IMR-90 (cell line): ENCODE measurements around the gene UTP4. TPM values are rescaled to one million over a fixed set of nuclear protein-coding genes. Genes with fewer than 3 reads are reported as not detected.
A peak's percentile ranks its signal among the peaks of the same experiment; 100 is the strongest.

ENCODE experiments used
- ATAC-seq: fragments of 200-7000 bp; cut with Tn5 transposase; 2 replicates; pipeline ENCODE4 v1.9.1; 2020; ENCODE audit warnings: low read depth, mild to moderate bottlenecking, moderate library complexity
- BruUV-seq: library from RNA; stranded (reverse); fragments of 400-500 nt; replicated peaks from 2 replicates; lab custom pipeline; 2021; lab: Mats Ljungman, UMichigan
- CTCF ChIA-PET: fragments of 300-600 bp; formaldehyde crosslinking; extraction: SDS; loops from one replicate; lab custom pipeline; 2021; ENCODE audit warnings: antibody characterized with exemption; lab: Yijun Ruan, JAX
- POLR2A ChIA-PET: fragments of 300-600 bp; sonication (Branson Sonifier 250); formaldehyde crosslinking; loops from one replicate; lab custom pipeline; 2022; ENCODE audit warnings: antibody characterized with exemption; ENCODE audit not compliant: unreplicated experiment; lab: Charles Lee
- DNase-seq: peaks from one replicate; pipeline ENCODE4 v3.0.0; 2013
- H2AFZ ChIP-seq: replicated peaks from 2 replicates; pipeline ENCODE3; 2013; ENCODE audit warnings: low read length, mild to moderate bottlenecking; ENCODE audit not compliant: poor library complexity
- H2AK5ac ChIP-seq: 2 replicates; pipeline ENCODE4 v1.6.1; 2013; ENCODE audit warnings: low read depth, low read length, inconsistent platforms
- H2AK9ac ChIP-seq: replicated peaks from 2 replicates; pipeline ENCODE3; 2013; ENCODE audit warnings: mild to moderate bottlenecking, low read depth, low read length, moderate library complexity; ENCODE audit not compliant: poor library complexity
- H2BK120ac ChIP-seq: 2 replicates; pipeline ENCODE4 v1.6.1; 2013; ENCODE audit warnings: low read depth, low read length, inconsistent platforms
- H2BK15ac ChIP-seq: 3 replicates; pipeline ENCODE4 v1.6.1; 2013; ENCODE audit warnings: low read depth, low read length, inconsistent platforms
- H2BK20ac ChIP-seq: 2 replicates; pipeline ENCODE4 v1.6.1; 2013; ENCODE audit warnings: low read depth, mild to moderate bottlenecking, inconsistent platforms, low read length, moderate library complexity
- H2BK5ac ChIP-seq: 2 replicates; pipeline ENCODE4 v1.6.1; 2013; ENCODE audit warnings: mild to moderate bottlenecking, low read depth, low read length, inconsistent platforms; ENCODE audit not compliant: poor library complexity, severe bottlenecking
- H3K14ac ChIP-seq: replicated peaks from 2 replicates; pipeline ENCODE4 v1.6.1; 2013; ENCODE audit warnings: low read depth, low read length, inconsistent platforms
- H3K18ac ChIP-seq: 2 replicates; pipeline ENCODE4 v1.6.1; 2013; ENCODE audit warnings: low read depth, low read length, control low read depth
- H3K23ac ChIP-seq: 2 replicates; pipeline ENCODE4 v1.6.1; 2013; ENCODE audit warnings: low read depth, low read length, inconsistent platforms
- H3K27ac ChIP-seq: 2 replicates; pipeline ENCODE4 v1.5.1; 2013; ENCODE audit warnings: mild to moderate bottlenecking, control low read depth, low read length; ENCODE audit not compliant: insufficient read depth
- H3K27me3 ChIP-seq: 2 replicates; pipeline ENCODE4 v1.6.1; 2013; ENCODE audit warnings: low read length; ENCODE audit not compliant: control insufficient read depth, insufficient read depth
- H3K36me3 ChIP-seq: 2 replicates; pipeline ENCODE4 v1.6.1; 2013; ENCODE audit warnings: low read length, mixed read lengths; ENCODE audit not compliant: control insufficient read depth, insufficient read depth
- H3K4ac ChIP-seq: 2 replicates; pipeline ENCODE4 v1.6.1; 2013; ENCODE audit warnings: low read depth, low read length, inconsistent platforms
- H3K4me1 ChIP-seq: 2 replicates; pipeline ENCODE4 v1.6.1; 2013; ENCODE audit warnings: low read length, mixed read lengths; ENCODE audit not compliant: control insufficient read depth, insufficient read depth
- H3K4me2 ChIP-seq: 2 replicates; pipeline ENCODE4 v1.6.1; 2013; ENCODE audit warnings: low read depth, mild to moderate bottlenecking, control low read depth, low read length, moderate library complexity
- H3K4me3 ChIP-seq: 2 replicates; pipeline ENCODE4 v1.5.1; 2013; ENCODE audit warnings: low read depth, mild to moderate bottlenecking, control low read depth, low read length, moderate library complexity; ENCODE audit not compliant: insufficient read depth
- H3K56ac ChIP-seq: 2 replicates; pipeline ENCODE4 v1.6.1; 2013; ENCODE audit warnings: low read length, inconsistent platforms; ENCODE audit not compliant: insufficient read depth; ENCODE audit errors: extremely low read depth
- H3K79me1 ChIP-seq, 2 experiments: 2 replicates each; pipeline ENCODE4 v1.6.1; 2013; ENCODE audit warnings: low read length in 2 of 2, inconsistent platforms in 1 of 2, low read depth in 1 of 2
- H3K9ac ChIP-seq: 2 replicates; pipeline ENCODE4 v1.6.1; 2013; ENCODE audit warnings: low read depth, low read length, control low read depth
- H3K9me1 ChIP-seq: 2 replicates; pipeline ENCODE4 v1.6.1; 2013; ENCODE audit warnings: low read length, inconsistent platforms; ENCODE audit not compliant: insufficient read depth
- H3K9me3 ChIP-seq: 2 replicates; pipeline ENCODE4 v1.6.1; 2013; ENCODE audit warnings: low read length; ENCODE audit not compliant: control insufficient read depth, insufficient read depth
- H4K20me1 ChIP-seq: 2 replicates; pipeline ENCODE4 v1.6.1; 2013; ENCODE audit warnings: low read length, inconsistent platforms; ENCODE audit not compliant: insufficient read depth
- H4K5ac ChIP-seq: 2 replicates; pipeline ENCODE4 v1.6.1; 2013; ENCODE audit warnings: mild to moderate bottlenecking, low read depth, low read length, control low read depth
- H4K8ac ChIP-seq, 2 experiments: 2 replicates each; pipeline ENCODE4 v1.6.1; 2013; ENCODE audit warnings: low read depth in 2 of 2, low read length in 2 of 2, control low read depth in 1 of 2, inconsistent platforms in 1 of 2
- H4K91ac ChIP-seq: 2 replicates; pipeline ENCODE4 v1.6.1; 2013; ENCODE audit warnings: low read depth, low read length, inconsistent platforms; ENCODE audit not compliant: insufficient read depth
- BHLHE40 ChIP-seq: fragments of 150-350 bp; IDR thresholded peaks from 2 replicates; pipeline ENCODE4 v1.6.1; 2016; ENCODE audit warnings: mild to moderate bottlenecking, low read depth, low read length
- CEBPB ChIP-seq: IDR thresholded peaks from 2 replicates; pipeline ENCODE4 v1.6.1; 2012; ENCODE audit warnings: low read depth, low read length, improper control_type of control experiment
- CHD1 ChIP-seq: IDR thresholded peaks from 2 replicates; pipeline ENCODE4 v1.6.1; 2012; ENCODE audit warnings: low read depth, low read length, improper control_type of control experiment
- FOS ChIP-seq: fragments of 150-350 bp; IDR thresholded peaks from 2 replicates; pipeline ENCODE4 v1.6.1; 2016; ENCODE audit warnings: low read depth, low read length
- MAFK ChIP-seq: IDR thresholded peaks from 2 replicates; pipeline ENCODE4 v1.6.1; 2012; ENCODE audit warnings: low read depth, low read length, improper control_type of control experiment
- MXI1 ChIP-seq: IDR thresholded peaks from 2 replicates; pipeline ENCODE4 v1.6.1; 2012; ENCODE audit warnings: low read depth, mild to moderate bottlenecking, low read length, moderate library complexity, borderline replicate concordance
- NFE2L2 ChIP-seq: fragments of 150-350 bp; IDR thresholded peaks from 2 replicates; pipeline ENCODE4 v1.6.1; 2016; ENCODE audit warnings: low read depth, mild to moderate bottlenecking, low read length
- POLR2A ChIP-seq: IDR thresholded peaks from 2 replicates; pipeline ENCODE4 v1.6.1; 2012; ENCODE audit warnings: mild to moderate bottlenecking, low read depth, low read length
- RAD21 ChIP-seq: IDR thresholded peaks from 2 replicates; pipeline ENCODE4 v1.6.1; 2012; ENCODE audit warnings: low read length, improper control_type of control experiment
- RCOR1 ChIP-seq: IDR thresholded peaks from 2 replicates; pipeline ENCODE4 v1.6.1; 2012; ENCODE audit warnings: mild to moderate bottlenecking, low read length, improper control_type of control experiment; ENCODE audit not compliant: insufficient replicate concordance
- RFX5 ChIP-seq: IDR thresholded peaks from 2 replicates; pipeline ENCODE4 v1.8.0; 2012; ENCODE audit warnings: low read depth, mild to moderate bottlenecking, low read length, moderate library complexity
- SMC3 ChIP-seq: fragments of 150-350 bp; IDR thresholded peaks from 2 replicates; pipeline ENCODE4 v1.6.1; 2016; ENCODE audit warnings: low read depth, mild to moderate bottlenecking, antibody characterized with exemption, low read length, moderate library complexity
- USF2 ChIP-seq: fragments of 150-350 bp; IDR thresholded peaks from 2 replicates; pipeline ENCODE4 v1.6.1; 2017; ENCODE audit warnings: mild to moderate bottlenecking, antibody characterized with exemption, low read length, low read depth
- dilution Hi-C: fragments of 300-500 bp; cut with HindIII; formaldehyde crosslinking; loops from one replicate; pipeline ENCODE4 v1.14.3; 2018; ENCODE audit warnings: low sequenced_read_pairs; ENCODE audit not compliant: unreplicated experiment
- in situ Hi-C: fragments of 300-500 bp; cut with MboI; formaldehyde crosslinking; loops from 3 replicates; pipeline ENCODE4 v1.14.3; 2019; ENCODE audit warnings: low sequenced_read_pairs, inconsistent platforms, mixed read lengths
- intact Hi-C: fragments of 100-400 bp; cut with micrococcal nuclease; formaldehyde crosslinking; loops from 2 replicates; pipeline ENCODE4 v1.10.0; 2022
- polyA plus RNA-seq, 3 experiments: library from polyadenylated mRNA; depleted of rRNA; stranded (reverse); fragments of >200 nt; gene quantifications; 2 replicates each; pipeline ENCODE4 v1.2.3, GENCODE V29; 2012; ENCODE audit warnings: low replicate concordance in 1 of 3
- total RNA-seq: library from RNA; depleted of rRNA; stranded (reverse); fragments of >200 nt; gene quantifications from 2 replicates; pipeline ENCODE4 v1.2.3, GENCODE V29; 2012

Gene UTP4
- total and polyA plus RNA-seq, 2 of the 4 experiments (the other 2 are of a cell fraction) = 32.1 to 61.8 TPM

DNA sequence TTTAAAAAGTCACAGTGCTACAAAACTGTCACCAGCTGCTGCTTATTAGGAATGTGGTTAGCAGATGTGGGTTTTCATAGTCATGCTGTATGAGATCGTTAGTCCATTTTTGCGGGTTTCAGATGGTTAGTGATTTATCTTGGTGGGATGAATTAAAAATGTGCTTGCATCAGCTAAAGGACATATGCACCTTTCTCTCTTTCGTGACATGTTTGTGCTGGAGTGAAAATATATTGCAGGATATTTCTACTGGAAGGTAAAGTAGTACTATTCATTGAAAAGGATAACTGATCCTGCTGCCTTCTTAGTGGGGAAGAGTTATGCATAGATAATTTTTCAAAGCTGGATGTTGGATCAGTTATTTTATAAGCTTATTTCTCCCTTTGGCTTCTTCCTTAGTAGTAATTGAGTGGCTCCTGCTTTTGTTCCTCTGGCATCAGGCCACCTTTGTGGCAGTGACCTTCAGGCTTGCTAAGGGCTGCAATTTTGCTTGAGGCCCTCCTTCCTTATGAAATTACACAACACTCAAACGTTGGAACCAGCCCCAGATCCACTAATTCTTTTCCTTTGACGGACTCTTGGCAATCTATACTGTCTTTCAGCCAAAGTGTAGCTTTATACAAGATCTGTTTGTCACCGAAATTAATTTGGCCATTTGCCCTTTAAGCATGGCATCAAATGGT lies 47.0 kb downstream of the UTP4 start (continued):
- TF ChIP-seq USF2 (no peak), POLR2A (no peak)

GRCh38 chr16:69180011-69180338 lies 47.5 kb downstream of the UTP4 start:
- H3K79me1 ChIP-seq = peaks cover 0 to 12% of the 10 kb centered on the region in 2 experiments; a peak in 1 of 4 replicates
- peak overlapping the region; percentile 57; the same call in 1 of the 2 replicates for H2AK5ac ChIP-seq
- no peak overlapping the region for H3K9ac ChIP-seq
- peak overlapping the region; percentile 72 for H3K18ac ChIP-seq
- peak overlapping the region; percentile 32; the same call in 1 of the 2 replicates for H3K4me2 ChIP-seq
- no peak overlapping the region for H2AK9ac ChIP-seq
- ATAC-seq (no peak), DNase-seq (no peak)
- no peak overlapping the region for H2AFZ ChIP-seq
- intact Hi-C loops (no loop called here), in situ Hi-C loops (no loop called here), dilution Hi-C loops (no loop called here)
- H3K4me3 ChIP-seq = no peak overlapping the region
- H3K4ac ChIP-seq = peak overlapping the region; percentile 63
- H3K14ac ChIP-seq = 0 out of 2 replicates have a peak overlapping the region, but pooled peaks have one; percentile 15
- H4K91ac ChIP-seq = no peak overlapping the region
- no peak for TF ChIP-seq POLR2A
- no peak for TF ChIP-seq NFE2L2
- TF ChIP-seq RCOR1 = no peak
- no peak for TF ChIP-seq CHD1
- TF ChIP-seq CEBPB = no peak
- TF ChIP-seq FOS = no peak
- TF ChIP-seq RAD21 = no peak
- no peak for TF ChIP-seq BHLHE40
- no peak for TF ChIP-seq RFX5
- TF ChIP-seq MAFK = no peak
- no peak for TF ChIP-seq MXI1
- TF ChIP-seq USF2 = no peak
- TF ChIP-seq SMC3 = no peak
- no peaks in the 10 kb centered on the region for H3K27me3 ChIP-seq
- peak overlapping the region; percentile 83; the same call in 1 of the 2 replicates for H3K27ac ChIP-seq
- H4K20me1 ChIP-seq = no peaks in the 10 kb centered on the region
- peak overlapping the region; percentile 56; the same call in 1 of the 2 replicates for H2BK20ac ChIP-seq
- peaks cover 1% of the 10 kb centered on the region; the same call in 1 of the 2 replicates for H3K36me3 ChIP-seq
- H4K8ac ChIP-seq = no peak overlapping the region
- H2BK5ac ChIP-seq = peak overlapping the region; percentile 4
- ChIA-PET CTCF (interaction anchor here (1.1 kb wide), 1 partner anchor 13 kb away, joined by 4 read pairs; no protein-coding TSS in a partner anchor), POLR2A (interaction anchor here (0.6 kb wide), 1 partner anchor 202 kb away, joined by 4 read pairs; no protein-coding TSS in a partner anchor)
- H2BK15ac ChIP-seq = no peak overlapping the region
- H2BK120ac ChIP-seq = peak overlapping the region; percentile 45; the same call in 1 of the 2 replicates
- H3K23ac ChIP-seq = no peak overlapping the region
- BruUV-seq = no TSS peak
- H3K56ac ChIP-seq = no peak overlapping the region
- peaks cover 13% of the 10 kb centered on the region for H3K4me1 ChIP-seq
- H4K5ac ChIP-seq = no peak overlapping the region; the same call in 1 of the 2 replicates
- H3K9me3 ChIP-seq = no peaks in the 10 kb centered on the region
- peaks cover 16% of the 10 kb centered on the region for H3K9me1 ChIP-seq
